Measurements from ENCODE around the gene ABI1. TPM values are rescaled to one million over a fixed set of nuclear protein-coding genes. Genes with fewer than 3 reads are reported as not detected.
"Not testable (repeated sequence)": the region's sequence is repeated elsewhere in the genome, so short reads cannot be mapped to it uniquely, and the experiment has no call there.

Gene ABI1
- total RNA-seq (20.5 and 29.4 TPM in 2 replicates), polyA plus RNA-seq (69.7 and 74.3 TPM in 2 replicates), polyA minus RNA-seq (ENCODE audit: low replicate concordance) (18.0 and 21.0 TPM in 2 replicates)
- polyA plus RNA-seq (2012): 37.0 and 39.9 TPM in 2 replicates

GRCh38 chr10:26860443-26861204, at the start of gene ABI1:
ABI1 (minus strand) TSS chr10:26860958; CDS start chr10:26860863, 95 bp downstream.
- Histone ChIP-seq H3K27me3 (ENCODE audit: control insufficient read depth, insufficient read depth, low read length) (peaks cover 3% of the 10 kb centered on the region), H3K36me3 (ENCODE audit: control insufficient read depth, insufficient read depth, low read length) (no peaks in the 10 kb centered on the region), H4K20me1 (ENCODE audit: control insufficient read depth, extremely low read depth, insufficient read depth, low read length) (peaks cover 2% of the 10 kb centered on the region), H3K4me3 (replicated peaks in 1 of 4; ENCODE audit: control extremely low read depth in 1 of 4, insufficient read depth in 1 of 4, low read depth in 3 of 4, low read length in 4 of 4) (peak within 1 kb of the TSS; percentile 78 to 96 (median 84)), H3K9me3 (ENCODE audit: control insufficient read depth, insufficient read depth, low read depth, low read length) (no peaks in the 10 kb centered on the region), H2AFZ (ENCODE audit: low read length) (peak within 1 kb of the TSS; percentile 93), H3K27ac (ENCODE audit: insufficient read depth, low read length) (peak within 1 kb of the TSS; percentile 75), H3K4me2 (ENCODE audit: extremely low read depth, insufficient read depth, low read length) (peak within 1 kb of the TSS; percentile 87), H3K4me1 (ENCODE audit: control insufficient read depth, extremely low read depth, insufficient read depth, low read length) (no peaks in the 10 kb centered on the region), H3K79me2 (ENCODE audit: control insufficient read depth, insufficient read depth, low read length) (peaks cover 43% of the 10 kb centered on the region), H3K9ac (ENCODE audit: insufficient read depth, low read length) (peak within 1 kb of the TSS; percentile 83)
- peak; percentile 95 to 99 for DNase-seq (ENCODE audit: low read depth in 2 of 2)
- TF ChIP-seq CTCF (conservative IDR thresholded peaks at IDR 0.05 in 1 of 2, IDR thresholded peaks at IDR 0.05 in 1 of 2; ENCODE audit: low read depth in 1 of 2, low read length in 2 of 2): no peak
- no peak for TF ChIP-seq EZH2 (IDR thresholded peaks at IDR 0.05; ENCODE audit: low read length, missing control alignments)

- Histone ChIP-seq H3K4me1 (ENCODE audit: control insufficient read depth, extremely low read depth, insufficient read depth, low read length) (no peaks in the 10 kb centered on the region), H3K4me2 (ENCODE audit: extremely low read depth, insufficient read depth, low read length) (no peak overlapping the region), H3K36me3 (ENCODE audit: control insufficient read depth, insufficient read depth, low read length) (no peaks in the 10 kb centered on the region), H3K27me3 (ENCODE audit: control insufficient read depth, insufficient read depth, low read length) (no peaks in the 10 kb centered on the region), H3K4me3 (replicated peaks in 1 of 4; ENCODE audit: control extremely low read depth in 1 of 4, insufficient read depth in 1 of 4, low read depth in 3 of 4, low read length in 4 of 4) (no peak overlapping the region), H3K27ac (ENCODE audit: insufficient read depth, low read length) (no peak overlapping the region), H3K9ac (ENCODE audit: insufficient read depth, low read length) (no peak overlapping the region), H3K79me2 (ENCODE audit: control insufficient read depth, insufficient read depth, low read length) (no peaks in the 10 kb centered on the region), H2AFZ (ENCODE audit: low read length) (no peak overlapping the region), H4K20me1 (ENCODE audit: control insufficient read depth, extremely low read depth, insufficient read depth, low read length) (no peaks in the 10 kb centered on the region), H3K9me3 (ENCODE audit: control insufficient read depth, insufficient read depth, low read depth, low read length) (no peaks in the 10 kb centered on the region)
- TF ChIP-seq EZH2 (IDR thresholded peaks at IDR 0.05; ENCODE audit: low read length, missing control alignments) (no peak), CTCF (conservative IDR thresholded peaks at IDR 0.05 in 1 of 2, IDR thresholded peaks at IDR 0.05 in 1 of 2; ENCODE audit: low read depth in 1 of 2, low read length in 2 of 2) (no peak)
- no peak for DNase-seq (ENCODE audit: low read depth in 2 of 2)
Observed at GRCh38 chr10:26909753-26910152, 49.0 kb upstream of the ABI1 start.

GRCh38 chr10:26905253-26905781, 44.6 kb upstream of the ABI1 start:
- H3K4me1 ChIP-seq (ENCODE audit: control insufficient read depth, extremely low read depth, insufficient read depth, low read length); H3K27ac ChIP-seq (ENCODE audit: insufficient read depth, low read length); H3K4me2 ChIP-seq (ENCODE audit: extremely low read depth, insufficient read depth, low read length); H3K27me3 ChIP-seq (ENCODE audit: control insufficient read depth, insufficient read depth, low read length); H4K20me1 ChIP-seq (ENCODE audit: control insufficient read depth, extremely low read depth, insufficient read depth, low read length); H3K9ac ChIP-seq (ENCODE audit: insufficient read depth, low read length); DNase-seq (ENCODE audit: low read depth in 2 of 2); H3K9me3 ChIP-seq (ENCODE audit: control insufficient read depth, insufficient read depth, low read depth, low read length); H3K79me2 ChIP-seq (ENCODE audit: control insufficient read depth, insufficient read depth, low read length); H3K4me3 ChIP-seq (replicated peaks in 1 of 4; ENCODE audit: control extremely low read depth in 1 of 4, insufficient read depth in 1 of 4, low read depth in 3 of 4, low read length in 4 of 4); H3K36me3 ChIP-seq (ENCODE audit: control insufficient read depth, insufficient read depth, low read length); H2AFZ ChIP-seq (ENCODE audit: low read length): not testable (repeated sequence)

Data from fibroblast of lung (primary cell).